ENCODE measurements around the gene FANCC.

DNA sequence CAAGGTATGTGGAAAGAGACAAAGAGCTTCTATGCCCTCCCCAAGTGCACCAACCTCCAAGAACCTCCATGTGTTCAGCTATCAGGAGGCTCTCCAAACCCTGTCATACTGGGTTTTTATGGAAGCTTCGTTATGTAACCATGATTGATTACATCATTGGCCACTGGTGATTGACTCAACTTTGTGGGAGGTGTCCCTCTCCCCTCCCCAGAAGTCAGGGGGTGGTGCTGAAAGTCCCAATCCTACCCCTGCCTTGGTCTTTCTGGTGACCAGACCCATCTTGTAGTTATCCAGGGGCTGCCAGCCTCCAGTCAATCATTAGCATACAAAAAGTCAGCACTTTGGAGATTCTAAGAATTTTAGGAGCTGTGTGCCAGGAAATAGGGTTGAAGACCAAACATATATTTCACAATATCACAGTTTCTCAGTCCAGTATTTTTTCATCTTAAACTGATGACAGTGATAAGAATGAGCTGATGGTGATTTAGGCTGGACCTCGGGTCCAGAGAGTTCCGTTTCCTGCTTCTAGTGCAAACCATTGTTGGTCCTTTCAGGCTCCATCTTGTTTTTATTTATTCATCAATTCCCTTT, 27.3 kb upstream of the FANCC start:
- no peak for TF ChIP-seq CTCF (IDR thresholded peaks at IDR 0.05; ENCODE audit: low read depth, low read length, missing input control)
- TF ChIP-seq EGR1 (IDR thresholded peaks at IDR 0.05; ENCODE audit: low read depth in 2 of 2): no peak
- TF ChIP-seq YY1 (IDR thresholded peaks at IDR 0.05): no peak
- no peak for TF ChIP-seq GABPA (IDR thresholded peaks at IDR 0.05 in 1 of 2, conservative IDR thresholded peaks at IDR 0.05 in 1 of 2)
- TF ChIP-seq JUND (IDR thresholded peaks at IDR 0.05): no peak
- TF ChIP-seq RAD21 (IDR thresholded peaks at IDR 0.05): no peak
- TF ChIP-seq, protein P1, sequence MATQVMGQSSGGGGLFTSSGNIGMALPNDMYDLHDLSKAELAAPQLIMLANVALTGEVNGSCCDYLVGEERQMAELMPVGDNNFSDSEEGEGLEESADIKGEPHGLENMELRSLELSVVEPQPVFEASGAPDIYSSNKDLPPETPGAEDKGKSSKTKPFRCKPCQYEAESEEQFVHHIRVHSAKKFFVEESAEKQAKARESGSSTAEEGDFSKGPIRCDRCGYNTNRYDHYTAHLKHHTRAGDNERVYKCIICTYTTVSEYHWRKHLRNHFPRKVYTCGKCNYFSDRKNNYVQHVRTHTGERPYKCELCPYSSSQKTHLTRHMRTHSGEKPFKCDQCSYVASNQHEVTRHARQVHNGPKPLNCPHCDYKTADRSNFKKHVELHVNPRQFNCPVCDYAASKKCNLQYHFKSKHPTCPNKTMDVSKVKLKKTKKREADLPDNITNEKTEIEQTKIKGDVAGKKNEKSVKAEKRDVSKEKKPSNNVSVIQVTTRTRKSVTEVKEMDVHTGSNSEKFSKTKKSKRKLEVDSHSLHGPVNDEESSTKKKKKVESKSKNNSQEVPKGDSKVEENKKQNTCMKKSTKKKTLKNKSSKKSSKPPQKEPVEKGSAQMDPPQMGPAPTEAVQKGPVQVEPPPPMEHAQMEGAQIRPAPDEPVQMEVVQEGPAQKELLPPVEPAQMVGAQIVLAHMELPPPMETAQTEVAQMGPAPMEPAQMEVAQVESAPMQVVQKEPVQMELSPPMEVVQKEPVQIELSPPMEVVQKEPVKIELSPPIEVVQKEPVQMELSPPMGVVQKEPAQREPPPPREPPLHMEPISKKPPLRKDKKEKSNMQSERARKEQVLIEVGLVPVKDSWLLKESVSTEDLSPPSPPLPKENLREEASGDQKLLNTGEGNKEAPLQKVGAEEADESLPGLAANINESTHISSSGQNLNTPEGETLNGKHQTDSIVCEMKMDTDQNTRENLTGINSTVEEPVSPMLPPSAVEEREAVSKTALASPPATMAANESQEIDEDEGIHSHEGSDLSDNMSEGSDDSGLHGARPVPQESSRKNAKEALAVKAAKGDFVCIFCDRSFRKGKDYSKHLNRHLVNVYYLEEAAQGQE (IDR thresholded peaks at IDR 0.05): no peak
- no peak for TF ChIP-seq TAF1 (conservative IDR thresholded peaks at IDR 0.05)
- no peak for TF ChIP-seq NR2F2 (IDR thresholded peaks at IDR 0.05)
- TF ChIP-seq, protein P2, sequence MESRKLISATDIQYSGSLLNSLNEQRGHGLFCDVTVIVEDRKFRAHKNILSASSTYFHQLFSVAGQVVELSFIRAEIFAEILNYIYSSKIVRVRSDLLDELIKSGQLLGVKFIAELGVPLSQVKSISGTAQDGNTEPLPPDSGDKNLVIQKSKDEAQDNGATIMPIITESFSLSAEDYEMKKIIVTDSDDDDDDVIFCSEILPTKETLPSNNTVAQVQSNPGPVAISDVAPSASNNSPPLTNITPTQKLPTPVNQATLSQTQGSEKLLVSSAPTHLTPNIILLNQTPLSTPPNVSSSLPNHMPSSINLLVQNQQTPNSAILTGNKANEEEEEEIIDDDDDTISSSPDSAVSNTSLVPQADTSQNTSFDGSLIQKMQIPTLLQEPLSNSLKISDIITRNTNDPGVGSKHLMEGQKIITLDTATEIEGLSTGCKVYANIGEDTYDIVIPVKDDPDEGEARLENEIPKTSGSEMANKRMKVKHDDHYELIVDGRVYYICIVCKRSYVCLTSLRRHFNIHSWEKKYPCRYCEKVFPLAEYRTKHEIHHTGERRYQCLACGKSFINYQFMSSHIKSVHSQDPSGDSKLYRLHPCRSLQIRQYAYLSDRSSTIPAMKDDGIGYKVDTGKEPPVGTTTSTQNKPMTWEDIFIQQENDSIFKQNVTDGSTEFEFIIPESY (IDR thresholded peaks at IDR 0.05): no peak
- no peak for TF ChIP-seq MAX (IDR thresholded peaks at IDR 0.05)

All from liver (tissue), 3 donors.